H9 (cell line): ENCODE measurements around the gene PPFIA2. TPM values are rescaled to one million over a fixed set of nuclear protein-coding genes. Genes with fewer than 3 reads are reported as not detected.
A peak's percentile ranks its signal among the peaks of the same experiment; 100 is the strongest.

Experiments used
- DNase-seq: peaks from one replicate; pipeline ENCODE4 v3.0.0-alpha.2; 2017
- H2AFZ ChIP-seq: one replicate; pipeline ENCODE4 v1.6.1; 2013; ENCODE audit warnings: mild to moderate bottlenecking, low read length, control low read depth, moderate library complexity
- H2AK5ac ChIP-seq: 2 replicates; pipeline ENCODE4 v1.6.1; 2013; ENCODE audit warnings: low read length, control low read depth, mixed read lengths; ENCODE audit not compliant: insufficient read length
- H2BK120ac ChIP-seq: one replicate; pipeline ENCODE4 v1.6.1; 2013; ENCODE audit warnings: low read depth, mild to moderate bottlenecking, low read length, control low read depth, inconsistent platforms; ENCODE audit not compliant: poor library complexity, severe bottlenecking
- H2BK12ac ChIP-seq: 2 replicates; pipeline ENCODE4 v1.6.1; 2013; ENCODE audit warnings: low read length, control low read depth, mixed read lengths, low read depth; ENCODE audit not compliant: insufficient read length
- H2BK15ac ChIP-seq: 2 replicates; pipeline ENCODE4 v1.6.1; 2013; ENCODE audit warnings: low read depth, low read length, control low read depth
- H2BK20ac ChIP-seq: one replicate; pipeline ENCODE4 v1.6.1; 2013; ENCODE audit warnings: low read depth, mild to moderate bottlenecking, low read length, control low read depth, inconsistent platforms; ENCODE audit not compliant: poor library complexity, severe bottlenecking
- H2BK5ac ChIP-seq: 2 replicates; pipeline ENCODE4 v1.6.1; 2013; ENCODE audit warnings: low read length, control low read depth, mixed read lengths; ENCODE audit not compliant: insufficient read length
- H3K14ac ChIP-seq: 2 replicates; pipeline ENCODE4 v1.6.1; 2013; ENCODE audit warnings: low read length, control low read depth; ENCODE audit not compliant: insufficient read depth
- H3K18ac ChIP-seq: 2 replicates; pipeline ENCODE4 v1.6.1; 2013; ENCODE audit warnings: low read depth, mild to moderate bottlenecking, mixed read lengths, low read length, control low read depth; ENCODE audit not compliant: insufficient read length
- H3K23ac ChIP-seq: 2 replicates; pipeline ENCODE4 v1.6.1; 2013; ENCODE audit warnings: low read length, control low read depth, mixed read lengths, low read depth; ENCODE audit not compliant: insufficient read length
- H3K23me2 ChIP-seq: 2 replicates; pipeline ENCODE4 v1.6.1; 2013; ENCODE audit warnings: low read depth, mild to moderate bottlenecking, mixed read lengths, low read length, control low read depth; ENCODE audit not compliant: insufficient read length, poor library complexity, severe bottlenecking
- H3K27ac ChIP-seq: 2 replicates; pipeline ENCODE4 v1.5.1; 2013; ENCODE audit warnings: low read length, control low read depth, mixed read lengths, low read depth; ENCODE audit not compliant: insufficient read length
- H3K27me3 ChIP-seq: 2 replicates; pipeline ENCODE4 v1.6.1; 2013; ENCODE audit warnings: low read length, control low read depth, inconsistent platforms; ENCODE audit not compliant: insufficient read depth
- H3K4ac ChIP-seq: 2 replicates; pipeline ENCODE4 v1.6.1; 2013; ENCODE audit warnings: low read depth, mild to moderate bottlenecking, control low read depth, inconsistent platforms, low read length, moderate library complexity
- H3K4me1 ChIP-seq: 2 replicates; pipeline ENCODE4 v1.6.1; 2013; ENCODE audit warnings: low read length, control low read depth, inconsistent platforms; ENCODE audit not compliant: insufficient read depth
- H3K4me2 ChIP-seq: 2 replicates; pipeline ENCODE4 v1.6.1; 2013; ENCODE audit warnings: low read length, control low read depth, mixed read lengths; ENCODE audit not compliant: insufficient read length, insufficient read depth
- H3K56ac ChIP-seq: 2 replicates; pipeline ENCODE4 v1.6.1; 2013; ENCODE audit warnings: low read depth, mild to moderate bottlenecking, mixed read lengths, low read length, control low read depth; ENCODE audit not compliant: insufficient read length
- H3K79me1 ChIP-seq: 2 replicates; pipeline ENCODE4 v1.6.1; 2013; ENCODE audit warnings: low read depth, mild to moderate bottlenecking, moderate library complexity, low read length, control low read depth, inconsistent platforms; ENCODE audit not compliant: insufficient read depth, poor library complexity, severe bottlenecking
- H3K79me2 ChIP-seq: 2 replicates; pipeline ENCODE4 v1.6.1; 2013; ENCODE audit warnings: low read length, control low read depth, inconsistent platforms; ENCODE audit not compliant: insufficient read depth
- H3K9ac ChIP-seq: 2 replicates; pipeline ENCODE4 v1.6.1; 2013; ENCODE audit warnings: low read length, control low read depth, mixed read lengths; ENCODE audit not compliant: insufficient read length; ENCODE audit errors: extremely low read depth
- H3K9me3 ChIP-seq: one replicate; pipeline ENCODE4 v1.6.1; 2013; ENCODE audit warnings: low read depth, low read length, inconsistent platforms; ENCODE audit not compliant: control insufficient read depth
- H3T11ph ChIP-seq: one replicate; pipeline ENCODE4 v1.6.1; 2013; ENCODE audit warnings: mild to moderate bottlenecking, low read length, control low read depth, inconsistent platforms
- H4K20me1 ChIP-seq: one replicate; pipeline ENCODE4 v1.6.1; 2013; ENCODE audit not compliant: control insufficient read depth, insufficient read length, insufficient read depth
- H4K5ac ChIP-seq: 2 replicates; pipeline ENCODE4 v1.6.1; 2013; ENCODE audit warnings: low read depth, mild to moderate bottlenecking, mixed read lengths, low read length, control low read depth; ENCODE audit not compliant: insufficient read length
- H4K8ac ChIP-seq: replicated peaks from 2 replicates; pipeline ENCODE4 v1.6.1; 2013; ENCODE audit warnings: low read length, control low read depth, mixed read lengths, low read depth; ENCODE audit not compliant: insufficient read length
- H4K91ac ChIP-seq: 2 replicates; pipeline ENCODE4 v1.6.1; 2013; ENCODE audit warnings: low read depth, mild to moderate bottlenecking, moderate library complexity, mixed read lengths, low read length, control low read depth; ENCODE audit not compliant: insufficient read length
- H3K27ac Mint-ChIP-seq, 3 experiments: 2 replicates in 2 of 3; 3 replicates in 1 of 3; pipeline ENCODE4 v1.8.0; 2020 to 2021; ENCODE audit warnings: mixed read lengths in 3 of 3, mild to moderate bottlenecking in 1 of 3, moderate library complexity in 1 of 3
- H3K27me3 Mint-ChIP-seq: 2 replicates; pipeline ENCODE4 v1.8.0; 2021; ENCODE audit warnings: low read depth, mild to moderate bottlenecking, moderate library complexity, mixed read lengths
- H3K36me3 Mint-ChIP-seq, 3 experiments: 2 replicates in 2 of 3; 3 replicates in 1 of 3; pipeline ENCODE4 v1.8.0; 2020 to 2021; ENCODE audit warnings: low read depth in 3 of 3, mixed read lengths in 3 of 3; ENCODE audit not compliant: insufficient read depth in 1 of 3
- H3K4me1 Mint-ChIP-seq, 2 experiments: 2 replicates each; pipeline ENCODE4 v1.8.0; 2020; ENCODE audit warnings: mixed read lengths in 2 of 2
- H3K4me3 Mint-ChIP-seq, 2 experiments: 2 replicates in 1 of 2; 3 replicates in 1 of 2; pipeline ENCODE4 v1.8.0; 2020 to 2021; ENCODE audit warnings: mild to moderate bottlenecking in 2 of 2, mixed read lengths in 2 of 2, moderate library complexity in 1 of 2
- H3K9me3 Mint-ChIP-seq, 2 experiments: 2 replicates in 1 of 2; 3 replicates in 1 of 2; pipeline ENCODE4 v1.8.0; 2020; ENCODE audit warnings: mild to moderate bottlenecking in 2 of 2, mixed read lengths in 2 of 2, moderate library complexity in 1 of 2
- WGBS: extraction: QIAGEN DNeasy Blood & Tissue Kit; methylation state at CpG from one replicate; pipeline ENCODE4 v1.1.7; 2013; ENCODE audit warnings: missing lambda C conversion rate, low lambda C conversion rate, mixed read lengths; ENCODE audit not compliant: insufficient read length; ENCODE audit errors: extremely low coverage; 5-methylcytosine and 5-hydroxymethylcytosine counted together
- total RNA-seq: library from RNA; stranded (reverse); gene quantifications from 2 replicates; pipeline ENCODE4 v1.2.1, GENCODE V29; 2021
- TF ChIP-seq, protein P1 (sequence below): fragments of 200-600 bp; sonication (generic); conservative IDR thresholded peaks from 3 replicates; pipeline ENCODE4 v1.8.0; 2021; ENCODE audit warnings: antibody characterized with exemption, mild to moderate bottlenecking

PPFIA2 gene
- total RNA-seq, 1 experiment from 2014 or later = 1.3 TPM

DNA sequence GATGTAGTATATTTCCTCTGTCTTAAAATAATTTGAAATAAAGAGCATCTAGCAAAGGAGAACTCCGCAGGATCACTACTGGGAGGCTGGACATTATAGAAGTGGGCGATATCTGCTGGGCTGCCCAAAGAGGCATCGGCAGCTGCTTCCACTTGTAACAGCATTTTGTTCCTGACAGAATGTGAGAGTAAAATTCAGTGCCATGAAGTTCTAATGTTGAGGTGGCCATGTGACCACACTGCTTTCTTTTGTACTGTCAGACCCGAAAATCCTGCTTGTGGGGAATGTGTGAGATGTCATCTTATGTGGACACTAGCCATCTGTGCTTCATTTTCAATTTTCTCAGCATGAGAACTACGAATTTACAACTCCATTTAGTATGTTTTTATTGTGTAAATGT, 529.4 kb downstream of the PPFIA2 start:
- Histone ChIP-seq H3K9ac (no peak overlapping the region), H4K5ac (no peak overlapping the region), H3K79me1 (no peaks in the 10 kb centered on the region), H2BK12ac (no peak overlapping the region), H2BK15ac (no peak overlapping the region), H3K4ac (no peak overlapping the region), H3K56ac (no peak overlapping the region), H2BK120ac (no peak overlapping the region), H2BK5ac (no peak overlapping the region), H3T11ph (no peak overlapping the region), H3K9me3 (no peaks in the 10 kb centered on the region), H2BK20ac (no peak overlapping the region), H4K91ac (no peak overlapping the region), H3K23me2 (no peaks in the 10 kb centered on the region), H4K8ac (no peak overlapping the region), H3K23ac (no peak overlapping the region), H2AFZ (no peak overlapping the region), H3K14ac (no peak overlapping the region), H3K4me1 (peaks cover 2% of the 10 kb centered on the region; the same call in 1 of the 2 replicates), H3K27ac (no peak overlapping the region), H3K27me3 (no peaks in the 10 kb centered on the region), H2AK5ac (no peak overlapping the region), H3K18ac (no peak overlapping the region), H3K4me2 (no peak overlapping the region), H3K79me2 (no peaks in the 10 kb centered on the region), H4K20me1 (no peaks in the 10 kb centered on the region)
- no peaks in the 10 kb centered on the region for H3K9me3 Mint-ChIP-seq
- H3K4me3 Mint-ChIP-seq = no peak overlapping the region
- WGBS = no CpG with 5 or more reads among the region's 5 CpGs
- no peaks in the 10 kb centered on the region for H3K27me3 Mint-ChIP-seq
- H3K4me1 Mint-ChIP-seq = peaks cover 12 to 14% of the 10 kb centered on the region in 2 experiments
- no peak for DNase-seq
- no peaks in the 10 kb centered on the region for H3K36me3 Mint-ChIP-seq
- TF ChIP-seq, protein P1, sequence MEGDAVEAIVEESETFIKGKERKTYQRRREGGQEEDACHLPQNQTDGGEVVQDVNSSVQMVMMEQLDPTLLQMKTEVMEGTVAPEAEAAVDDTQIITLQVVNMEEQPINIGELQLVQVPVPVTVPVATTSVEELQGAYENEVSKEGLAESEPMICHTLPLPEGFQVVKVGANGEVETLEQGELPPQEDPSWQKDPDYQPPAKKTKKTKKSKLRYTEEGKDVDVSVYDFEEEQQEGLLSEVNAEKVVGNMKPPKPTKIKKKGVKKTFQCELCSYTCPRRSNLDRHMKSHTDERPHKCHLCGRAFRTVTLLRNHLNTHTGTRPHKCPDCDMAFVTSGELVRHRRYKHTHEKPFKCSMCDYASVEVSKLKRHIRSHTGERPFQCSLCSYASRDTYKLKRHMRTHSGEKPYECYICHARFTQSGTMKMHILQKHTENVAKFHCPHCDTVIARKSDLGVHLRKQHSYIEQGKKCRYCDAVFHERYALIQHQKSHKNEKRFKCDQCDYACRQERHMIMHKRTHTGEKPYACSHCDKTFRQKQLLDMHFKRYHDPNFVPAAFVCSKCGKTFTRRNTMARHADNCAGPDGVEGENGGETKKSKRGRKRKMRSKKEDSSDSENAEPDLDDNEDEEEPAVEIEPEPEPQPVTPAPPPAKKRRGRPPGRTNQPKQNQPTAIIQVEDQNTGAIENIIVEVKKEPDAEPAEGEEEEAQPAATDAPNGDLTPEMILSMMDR = no peak
- H3K27ac Mint-ChIP-seq = peak overlapping the region in 2 of 3 experiments; percentile 38 to 78; a peak in 3 of 7 replicates
